ENCODE measurements around the gene EVA1A. TPM values are rescaled to one million over a fixed set of nuclear protein-coding genes. Genes with fewer than 3 reads are reported as not detected.

Gene EVA1A
- total and polyA plus RNA-seq, 4 donors, result 45.7 to 206 (median 100) TPM

- no peak overlapping the region for H3K4me3 ChIP-seq (ENCODE audit: low read depth in 1 of 3, low read length in 3 of 3)
- H3K27ac ChIP-seq (ENCODE audit: low read depth in 1 of 2, low read length in 2 of 2), result no peak overlapping the region
- H3K9me3 ChIP-seq (ENCODE audit: control insufficient read depth in 4 of 4, low read length in 3 of 4), result no peaks in the 10 kb centered on the region
- DNase-seq (ENCODE audit: low spot score), result no peak
- TF ChIP-seq FOXA2 (IDR thresholded peaks at IDR 0.05) (no peak), CTCF (IDR thresholded peaks at IDR 0.05; ENCODE audit: low read depth, low read length, missing input control) (no peak), RAD21 (IDR thresholded peaks at IDR 0.05) (no peak), GABPA (IDR thresholded peaks at IDR 0.05 in 1 of 2, conservative IDR thresholded peaks at IDR 0.05 in 1 of 2) (no peak)
- WGBS, result 90% methylated on average over 1 of the region's 1 CpG
- no peaks in the 10 kb centered on the region for H3K36me3 ChIP-seq (ENCODE audit: control insufficient read depth in 4 of 4, insufficient read depth in 3 of 4, low read depth in 1 of 4, low read length in 3 of 4)
- H3K9ac ChIP-seq (ENCODE audit: low read depth in 1 of 2, low read length in 2 of 2), result no peak overlapping the region
- no peaks in the 10 kb centered on the region for H3K27me3 ChIP-seq (ENCODE audit: control insufficient read depth in 4 of 4, insufficient read depth in 4 of 4, low read length in 3 of 4)
- no peaks in the 10 kb centered on the region for H3K4me1 ChIP-seq (ENCODE audit: control insufficient read depth in 4 of 4, insufficient read depth in 4 of 4, low read length in 3 of 4)
Observed at GRCh38 chr2:75458201-75458600, 102.5 kb downstream of the EVA1A start.

GRCh38 chr2:75456825-75457224 is 103.9 kb downstream of the EVA1A start:
- no peak overlapping the region for H3K27ac ChIP-seq (ENCODE audit: low read depth in 1 of 2, low read length in 2 of 2)
- WGBS, result 89% methylated on average over 4 of the region's 4 CpGs

GRCh38 chr2:75456111-75456510 is 104.6 kb downstream of the EVA1A start:
- Histone ChIP-seq H3K4me1 (ENCODE audit: control insufficient read depth in 4 of 4, insufficient read depth in 4 of 4, low read length in 3 of 4) (no peaks in the 10 kb centered on the region), H3K9me3 (ENCODE audit: control insufficient read depth in 4 of 4, low read length in 3 of 4) (no peaks in the 10 kb centered on the region), H3K9ac (ENCODE audit: low read depth in 1 of 2, low read length in 2 of 2) (no peak overlapping the region), H3K36me3 (ENCODE audit: control insufficient read depth in 4 of 4, insufficient read depth in 3 of 4, low read depth in 1 of 4, low read length in 3 of 4) (no peaks in the 10 kb centered on the region), H3K27ac (ENCODE audit: low read depth in 1 of 2, low read length in 2 of 2) (no peak overlapping the region), H3K27me3 (ENCODE audit: control insufficient read depth in 4 of 4, insufficient read depth in 4 of 4, low read length in 3 of 4) (no peaks in the 10 kb centered on the region), H3K4me3 (ENCODE audit: low read depth in 1 of 3, low read length in 3 of 3) (no peak overlapping the region)
- no peak for DNase-seq (ENCODE audit: low spot score)
- TF ChIP-seq EGR1 (IDR thresholded peaks at IDR 0.05; ENCODE audit: low read depth in 2 of 2), result no peak
- WGBS, result 95% methylated on average over 3 of the region's 3 CpGs

More at GRCh38 chr2:75456825-75457224, 103.9 kb downstream of the EVA1A start:
- Histone ChIP-seq H3K4me3 (ENCODE audit: low read depth in 1 of 3, low read length in 3 of 3) (no peak overlapping the region), H3K9me3 (ENCODE audit: control insufficient read depth in 4 of 4, low read length in 3 of 4) (no peaks in the 10 kb centered on the region), H3K9ac (ENCODE audit: low read depth in 1 of 2, low read length in 2 of 2) (no peak overlapping the region), H3K36me3 (ENCODE audit: control insufficient read depth in 4 of 4, insufficient read depth in 3 of 4, low read depth in 1 of 4, low read length in 3 of 4) (no peaks in the 10 kb centered on the region), H3K4me1 (ENCODE audit: control insufficient read depth in 4 of 4, insufficient read depth in 4 of 4, low read length in 3 of 4) (no peaks in the 10 kb centered on the region), H3K27me3 (ENCODE audit: control insufficient read depth in 4 of 4, insufficient read depth in 4 of 4, low read length in 3 of 4) (no peaks in the 10 kb centered on the region)
- DNase-seq (ENCODE audit: low spot score), result no peak
- no peak for TF ChIP-seq TAF1 (conservative IDR thresholded peaks at IDR 0.05)
- no peak for TF ChIP-seq EGR1 (IDR thresholded peaks at IDR 0.05; ENCODE audit: low read depth in 2 of 2)
- TF ChIP-seq YY1 (IDR thresholded peaks at IDR 0.05), result no peak
- TF ChIP-seq FOXA2 (IDR thresholded peaks at IDR 0.05), result no peak
- TF ChIP-seq, protein P1, sequence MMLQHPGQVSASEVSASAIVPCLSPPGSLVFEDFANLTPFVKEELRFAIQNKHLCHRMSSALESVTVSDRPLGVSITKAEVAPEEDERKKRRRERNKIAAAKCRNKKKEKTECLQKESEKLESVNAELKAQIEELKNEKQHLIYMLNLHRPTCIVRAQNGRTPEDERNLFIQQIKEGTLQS (IDR thresholded peaks at IDR 0.05), result no peak
- TF ChIP-seq HNF4A (conservative IDR thresholded peaks at IDR 0.05), result no peak
- no peak for TF ChIP-seq NR2F2 (IDR thresholded peaks at IDR 0.05)
- TF ChIP-seq MAX (IDR thresholded peaks at IDR 0.05), result no peak
- TF ChIP-seq, protein P2, sequence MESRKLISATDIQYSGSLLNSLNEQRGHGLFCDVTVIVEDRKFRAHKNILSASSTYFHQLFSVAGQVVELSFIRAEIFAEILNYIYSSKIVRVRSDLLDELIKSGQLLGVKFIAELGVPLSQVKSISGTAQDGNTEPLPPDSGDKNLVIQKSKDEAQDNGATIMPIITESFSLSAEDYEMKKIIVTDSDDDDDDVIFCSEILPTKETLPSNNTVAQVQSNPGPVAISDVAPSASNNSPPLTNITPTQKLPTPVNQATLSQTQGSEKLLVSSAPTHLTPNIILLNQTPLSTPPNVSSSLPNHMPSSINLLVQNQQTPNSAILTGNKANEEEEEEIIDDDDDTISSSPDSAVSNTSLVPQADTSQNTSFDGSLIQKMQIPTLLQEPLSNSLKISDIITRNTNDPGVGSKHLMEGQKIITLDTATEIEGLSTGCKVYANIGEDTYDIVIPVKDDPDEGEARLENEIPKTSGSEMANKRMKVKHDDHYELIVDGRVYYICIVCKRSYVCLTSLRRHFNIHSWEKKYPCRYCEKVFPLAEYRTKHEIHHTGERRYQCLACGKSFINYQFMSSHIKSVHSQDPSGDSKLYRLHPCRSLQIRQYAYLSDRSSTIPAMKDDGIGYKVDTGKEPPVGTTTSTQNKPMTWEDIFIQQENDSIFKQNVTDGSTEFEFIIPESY (IDR thresholded peaks at IDR 0.05), result no peak
- TF ChIP-seq FOXA1 (IDR thresholded peaks at IDR 0.05), result no peak
